ENCODE results near the gene ABCG2. TPM values are rescaled to one million over a fixed set of nuclear protein-coding genes. Genes with fewer than 3 reads are reported as not detected.

ABCG2 gene
- polyA plus RNA-seq, 2 of the 4 experiments (the other 2 are of a cell fraction), result 27.9 to 55.3 TPM

DNA sequence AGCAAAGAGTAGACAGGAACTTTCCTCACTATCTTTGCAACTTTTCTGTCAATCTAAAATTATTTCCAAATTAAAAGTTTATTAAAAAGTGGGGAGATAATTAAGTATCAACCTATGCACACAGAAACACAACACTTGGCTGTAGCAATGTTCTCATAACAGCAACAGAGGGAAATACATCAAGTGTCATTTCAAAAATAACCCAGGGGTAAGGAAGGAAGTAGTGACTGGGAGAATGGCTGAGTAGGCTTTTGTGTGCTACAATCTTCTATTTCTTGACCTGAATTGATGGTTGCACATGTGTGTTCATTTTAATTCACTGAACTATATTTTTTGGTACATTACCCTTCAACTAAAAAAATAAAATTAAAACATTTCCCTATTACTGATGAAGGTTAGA, 67.5 kb downstream of the ABCG2 start (continued):
- TF ChIP-seq, protein P1, sequence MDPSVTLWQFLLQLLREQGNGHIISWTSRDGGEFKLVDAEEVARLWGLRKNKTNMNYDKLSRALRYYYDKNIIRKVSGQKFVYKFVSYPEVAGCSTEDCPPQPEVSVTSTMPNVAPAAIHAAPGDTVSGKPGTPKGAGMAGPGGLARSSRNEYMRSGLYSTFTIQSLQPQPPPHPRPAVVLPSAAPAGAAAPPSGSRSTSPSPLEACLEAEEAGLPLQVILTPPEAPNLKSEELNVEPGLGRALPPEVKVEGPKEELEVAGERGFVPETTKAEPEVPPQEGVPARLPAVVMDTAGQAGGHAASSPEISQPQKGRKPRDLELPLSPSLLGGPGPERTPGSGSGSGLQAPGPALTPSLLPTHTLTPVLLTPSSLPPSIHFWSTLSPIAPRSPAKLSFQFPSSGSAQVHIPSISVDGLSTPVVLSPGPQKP (IDR thresholded peaks at IDR 0.05; ENCODE audit: low read depth, low read length), result no peak

DNA sequence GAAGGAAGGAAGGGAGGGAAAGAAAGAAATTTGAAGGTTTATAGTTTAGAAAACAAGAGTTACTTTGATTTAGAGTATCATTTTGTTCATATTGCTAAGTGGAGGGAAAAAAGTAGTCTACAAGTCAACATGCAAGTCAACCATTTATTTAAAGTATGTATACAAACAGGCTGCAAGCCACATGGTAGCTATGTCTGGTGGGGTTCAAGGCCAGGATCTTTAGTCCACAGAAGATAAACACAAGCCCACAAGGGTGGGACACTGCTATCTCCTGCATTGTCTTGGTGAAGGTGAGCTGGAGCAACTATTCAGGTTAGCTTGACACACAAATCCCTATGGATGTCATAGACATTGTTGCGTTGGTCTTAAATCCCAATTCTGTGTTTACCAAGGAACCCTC, 71.4 kb downstream of the ABCG2 start:
- POLR2A ChIA-PET, result no interaction called here
- no peak for FAIRE-seq

GRCh38 chr4:88080626-88081025, 77.8 kb downstream of the ABCG2 start:
- ATAC-seq, result no peak
- POLR2A ChIA-PET, result no interaction called here
- no peak for FAIRE-seq
- CTCF ChIA-PET, result interaction anchor here (1.5 kb wide), 1 partner anchor 26 kb away, joined by 3 read pairs; no protein-coding TSS in a partner anchor
- 79% methylated on average over 1 of the region's 1 CpG for WGBS (ENCODE audit: missing lambda C conversion rate)
- no peaks in the 10 kb centered on the region for H3K9me3 ChIP-seq
- no peak overlapping the region for H3K4me2 ChIP-seq
- TF ChIP-seq SREBF2 (IDR thresholded peaks at IDR 0.05), result no peak
- TF ChIP-seq KDM1A (IDR thresholded peaks at IDR 0.05; ENCODE audit: low read depth), result no peak
- no peak for TF ChIP-seq NPAS2 (CRISPR knock-in tag; IDR thresholded peaks at IDR 0.05; ENCODE audit: borderline replicate concordance)
- TF ChIP-seq ZFP36 (IDR thresholded peaks at IDR 0.05; ENCODE audit: borderline replicate concordance, partially characterized antibody), result no peak
- TF ChIP-seq, protein P1 (IDR thresholded peaks at IDR 0.05; ENCODE audit: low read depth, low read length), result no peak
- TF ChIP-seq, protein P2, sequence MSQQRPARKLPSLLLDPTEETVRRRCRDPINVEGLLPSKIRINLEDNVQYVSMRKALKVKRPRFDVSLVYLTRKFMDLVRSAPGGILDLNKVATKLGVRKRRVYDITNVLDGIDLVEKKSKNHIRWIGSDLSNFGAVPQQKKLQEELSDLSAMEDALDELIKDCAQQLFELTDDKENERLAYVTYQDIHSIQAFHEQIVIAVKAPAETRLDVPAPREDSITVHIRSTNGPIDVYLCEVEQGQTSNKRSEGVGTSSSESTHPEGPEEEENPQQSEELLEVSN (IDR thresholded peaks at IDR 0.05; ENCODE audit: borderline replicate concordance, low read depth), result no peak
- TF ChIP-seq, protein P3, sequence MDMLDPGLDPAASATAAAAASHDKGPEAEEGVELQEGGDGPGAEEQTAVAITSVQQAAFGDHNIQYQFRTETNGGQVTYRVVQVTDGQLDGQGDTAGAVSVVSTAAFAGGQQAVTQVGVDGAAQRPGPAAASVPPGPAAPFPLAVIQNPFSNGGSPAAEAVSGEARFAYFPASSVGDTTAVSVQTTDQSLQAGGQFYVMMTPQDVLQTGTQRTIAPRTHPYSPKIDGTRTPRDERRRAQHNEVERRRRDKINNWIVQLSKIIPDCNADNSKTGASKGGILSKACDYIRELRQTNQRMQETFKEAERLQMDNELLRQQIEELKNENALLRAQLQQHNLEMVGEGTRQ (IDR thresholded peaks at IDR 0.05), result no peak
- no peak for TF ChIP-seq RARB (CRISPR knock-in tag; IDR thresholded peaks at IDR 0.05)
- no peak for TF ChIP-seq PHF8 (IDR thresholded peaks at IDR 0.05; ENCODE audit: borderline replicate concordance, low read depth)
- no peak for TF ChIP-seq REST (IDR thresholded peaks at IDR 0.05)
- no peak for TF ChIP-seq ATOH8 (CRISPR knock-in tag; IDR thresholded peaks at IDR 0.05; ENCODE audit: low read depth)
- TF ChIP-seq CHD4 (IDR thresholded peaks at IDR 0.05; ENCODE audit: borderline replicate concordance), result no peak
- TF ChIP-seq HEYL (CRISPR knock-in tag; IDR thresholded peaks at IDR 0.05), result no peak
- TF ChIP-seq EHMT2 (IDR thresholded peaks at IDR 0.05; ENCODE audit: low read depth), result no peak
- TF ChIP-seq HDAC2 (IDR thresholded peaks at IDR 0.05), result no peak
- TF ChIP-seq CBX2 (IDR thresholded peaks at IDR 0.05; ENCODE audit: borderline replicate concordance, low read depth), result no peak
- TF ChIP-seq, protein P4, sequence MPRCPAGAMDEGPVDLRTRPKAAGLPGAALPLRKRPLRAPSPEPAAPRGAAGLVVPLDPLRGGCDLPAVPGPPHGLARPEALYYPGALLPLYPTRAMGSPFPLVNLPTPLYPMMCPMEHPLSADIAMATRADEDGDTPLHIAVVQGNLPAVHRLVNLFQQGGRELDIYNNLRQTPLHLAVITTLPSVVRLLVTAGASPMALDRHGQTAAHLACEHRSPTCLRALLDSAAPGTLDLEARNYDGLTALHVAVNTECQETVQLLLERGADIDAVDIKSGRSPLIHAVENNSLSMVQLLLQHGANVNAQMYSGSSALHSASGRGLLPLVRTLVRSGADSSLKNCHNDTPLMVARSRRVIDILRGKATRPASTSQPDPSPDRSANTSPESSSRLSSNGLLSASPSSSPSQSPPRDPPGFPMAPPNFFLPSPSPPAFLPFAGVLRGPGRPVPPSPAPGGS (IDR thresholded peaks at IDR 0.05), result no peak
- no peak for TF ChIP-seq MYC (IDR thresholded peaks at IDR 0.05; ENCODE audit: borderline replicate concordance, low read length)
- H3K27ac ChIP-seq, result no peak overlapping the region
- H3K4me3 ChIP-seq, result no peak overlapping the region
- H3K4me1 ChIP-seq, result no peaks in the 10 kb centered on the region
- no peak for DNase-seq (ENCODE audit: low read depth in 1 of 2, low spot score in 1 of 2)

More for the DNA sequence above, 71.4 kb downstream of the ABCG2 start:
- TF ChIP-seq, protein P5, sequence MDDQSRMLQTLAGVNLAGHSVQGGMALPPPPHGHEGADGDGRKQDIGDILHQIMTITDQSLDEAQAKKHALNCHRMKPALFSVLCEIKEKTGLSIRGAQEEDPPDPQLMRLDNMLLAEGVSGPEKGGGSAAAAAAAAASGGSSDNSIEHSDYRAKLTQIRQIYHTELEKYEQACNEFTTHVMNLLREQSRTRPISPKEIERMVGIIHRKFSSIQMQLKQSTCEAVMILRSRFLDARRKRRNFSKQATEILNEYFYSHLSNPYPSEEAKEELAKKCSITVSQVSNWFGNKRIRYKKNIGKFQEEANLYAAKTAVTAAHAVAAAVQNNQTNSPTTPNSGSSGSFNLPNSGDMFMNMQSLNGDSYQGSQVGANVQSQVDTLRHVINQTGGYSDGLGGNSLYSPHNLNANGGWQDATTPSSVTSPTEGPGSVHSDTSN (IDR thresholded peaks at IDR 0.05), result no peak
- TF ChIP-seq EHF (CRISPR knock-in tag; IDR thresholded peaks at IDR 0.05) (no peak), HDAC2 (IDR thresholded peaks at IDR 0.05) (no peak), KDM5A (IDR thresholded peaks at IDR 0.05) (no peak), RCOR1 (IDR thresholded peaks at IDR 0.05; ENCODE audit: low read depth, low read length) (no peak), ZC3H11A (IDR thresholded peaks at IDR 0.05) (no peak)
- TF ChIP-seq, protein P6, sequence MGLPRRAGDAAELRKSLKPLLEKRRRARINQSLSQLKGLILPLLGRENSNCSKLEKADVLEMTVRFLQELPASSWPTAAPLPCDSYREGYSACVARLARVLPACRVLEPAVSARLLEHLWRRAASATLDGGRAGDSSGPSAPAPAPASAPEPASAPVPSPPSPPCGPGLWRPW (IDR thresholded peaks at IDR 0.05), result no peak
- CTCF ChIA-PET, result interaction anchor here (0.6 to 1.9 kb wide), 2 partner anchors 32 to 125 kb away, joined by 3 to 6 read pairs; no protein-coding TSS in a partner anchor
- whole genome bisulfite sequencing (ENCODE audit: missing lambda C conversion rate), result 100% methylated on average over 1 of the region's 1 CpG
- H3K27ac ChIP-seq, result no peak overlapping the region
- no peaks in the 10 kb centered on the region for H3K9me3 ChIP-seq
- H3K4me3 ChIP-seq, result no peak overlapping the region
- H3K4me1 ChIP-seq, result no peaks in the 10 kb centered on the region
- no peak overlapping the region for H3K4me2 ChIP-seq
- DNase-seq (ENCODE audit: low read depth in 1 of 2, low spot score in 1 of 2) (no peak), ATAC-seq (no peak)

All from A549 (cell line).